ENCODE data around the gene AMH. TPM values are rescaled to one million over a fixed set of nuclear protein-coding genes. Genes with fewer than 3 reads are reported as not detected.

AMH gene
- total and polyA plus RNA-seq, 4 donors: 0.73 to 3.5 (median 1.8) TPM

GRCh38 chr19:2271234-2272103 lies 22.3 kb downstream of the AMH start:
- H3K9ac ChIP-seq (ENCODE audit: insufficient read depth in 1 of 2, low read length in 2 of 2): peak overlapping the region; percentile 37 to 38
- peaks cover 0 to 35% (median 14%) of the 10 kb centered on the region in 5 donors for H3K4me1 ChIP-seq (ENCODE audit: control insufficient read depth in 5 of 5, insufficient read depth in 5 of 5, low read length in 5 of 5)
- peak overlapping the region; percentile 99 for H3K27ac ChIP-seq (ENCODE audit: low read depth in 1 of 2, low read length in 1 of 2)
- no peaks in the 10 kb centered on the region for H3K27me3 ChIP-seq (ENCODE audit: control insufficient read depth in 3 of 3, insufficient read depth in 3 of 3, low read length in 2 of 3)
- no peak for DNase-seq
- H3K4me3 ChIP-seq: peak overlapping the region; percentile 81
- WGBS, 2 donors: 28 to 29% methylated on average over 39 to 43 of the region's 43 CpGs
- ATAC-seq (ENCODE audit: insufficient read depth, low FRiP score): no peak
- no peaks in the 10 kb centered on the region for H3K9me3 ChIP-seq (ENCODE audit: control insufficient read depth in 4 of 4, insufficient read depth in 3 of 4, low read length in 3 of 4)
- TF ChIP-seq, protein P1, sequence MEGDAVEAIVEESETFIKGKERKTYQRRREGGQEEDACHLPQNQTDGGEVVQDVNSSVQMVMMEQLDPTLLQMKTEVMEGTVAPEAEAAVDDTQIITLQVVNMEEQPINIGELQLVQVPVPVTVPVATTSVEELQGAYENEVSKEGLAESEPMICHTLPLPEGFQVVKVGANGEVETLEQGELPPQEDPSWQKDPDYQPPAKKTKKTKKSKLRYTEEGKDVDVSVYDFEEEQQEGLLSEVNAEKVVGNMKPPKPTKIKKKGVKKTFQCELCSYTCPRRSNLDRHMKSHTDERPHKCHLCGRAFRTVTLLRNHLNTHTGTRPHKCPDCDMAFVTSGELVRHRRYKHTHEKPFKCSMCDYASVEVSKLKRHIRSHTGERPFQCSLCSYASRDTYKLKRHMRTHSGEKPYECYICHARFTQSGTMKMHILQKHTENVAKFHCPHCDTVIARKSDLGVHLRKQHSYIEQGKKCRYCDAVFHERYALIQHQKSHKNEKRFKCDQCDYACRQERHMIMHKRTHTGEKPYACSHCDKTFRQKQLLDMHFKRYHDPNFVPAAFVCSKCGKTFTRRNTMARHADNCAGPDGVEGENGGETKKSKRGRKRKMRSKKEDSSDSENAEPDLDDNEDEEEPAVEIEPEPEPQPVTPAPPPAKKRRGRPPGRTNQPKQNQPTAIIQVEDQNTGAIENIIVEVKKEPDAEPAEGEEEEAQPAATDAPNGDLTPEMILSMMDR (IDR thresholded peaks at IDR 0.05; ENCODE audit: control extremely low read depth, extremely low read depth): no peak
- peaks cover 4 to 28% (median 11%) of the 10 kb centered on the region in 4 donors for H3K36me3 ChIP-seq (ENCODE audit: control insufficient read depth in 4 of 4, insufficient read depth in 4 of 4, low read length in 4 of 4)

GRCh38 chr19:2273356-2274184 lies 24.4 kb downstream of the AMH start:
- H3K4me1 ChIP-seq (ENCODE audit: control insufficient read depth in 5 of 5, insufficient read depth in 5 of 5, low read length in 5 of 5): peaks cover 0 to 35% (median 14%) of the 10 kb centered on the region in 5 donors
- TF ChIP-seq, protein P1 (IDR thresholded peaks at IDR 0.05; ENCODE audit: control extremely low read depth, extremely low read depth): peak; percentile 81
- peaks cover 4 to 31% (median 11%) of the 10 kb centered on the region in 4 donors for H3K36me3 ChIP-seq (ENCODE audit: control insufficient read depth in 4 of 4, insufficient read depth in 4 of 4, low read length in 4 of 4)
- no peak overlapping the region for H3K9ac ChIP-seq (ENCODE audit: insufficient read depth in 1 of 2, low read length in 2 of 2)
- H3K27ac ChIP-seq (ENCODE audit: low read depth in 1 of 2, low read length in 1 of 2): peak overlapping the region; percentile 76 to 92
- peak; percentile 70 to 82 (median 74) for DNase-seq
- no peak overlapping the region for H3K4me3 ChIP-seq
- WGBS, 2 donors: 14 to 15% methylated on average over 45 of the region's 45 CpGs
- H3K27me3 ChIP-seq (ENCODE audit: control insufficient read depth in 3 of 3, insufficient read depth in 3 of 3, low read length in 2 of 3): no peaks in the 10 kb centered on the region
- ATAC-seq (ENCODE audit: insufficient read depth, low FRiP score): peak; percentile 17
- no peaks in the 10 kb centered on the region for H3K9me3 ChIP-seq (ENCODE audit: control insufficient read depth in 4 of 4, insufficient read depth in 3 of 4, low read length in 3 of 4)

DNA sequence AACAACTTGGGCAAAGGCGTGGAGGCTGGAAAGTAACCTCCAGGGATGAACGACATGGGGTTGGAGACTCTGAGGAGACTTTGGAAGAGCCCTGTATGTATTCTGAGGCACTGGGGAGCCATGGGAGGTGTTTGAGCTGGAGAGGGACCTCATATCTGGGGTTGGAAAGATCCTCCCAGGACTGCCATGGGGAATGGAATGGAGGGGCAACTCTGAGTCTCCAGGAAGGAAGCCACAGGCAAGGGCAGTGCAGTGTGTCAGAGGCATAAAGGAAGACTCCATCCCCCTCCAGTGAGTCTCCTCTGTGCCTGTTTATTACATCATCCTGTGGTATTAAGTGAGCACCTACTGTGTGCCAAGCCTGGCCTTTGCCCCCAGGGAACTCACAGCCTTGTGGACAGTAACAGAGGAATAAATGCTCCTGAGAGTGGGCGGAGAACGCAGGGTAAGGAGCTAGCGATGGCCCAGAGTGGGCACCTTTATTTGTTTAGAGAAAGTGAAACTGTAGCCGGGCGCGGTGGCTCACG lies 25.1 kb downstream of the AMH start:
- 87 to 88% methylated on average over 9 of the region's 9 CpGs for WGBS, 2 donors
- no peak overlapping the region for H3K9ac ChIP-seq (ENCODE audit: insufficient read depth in 1 of 2, low read length in 2 of 2)
- TF ChIP-seq, protein P1 (IDR thresholded peaks at IDR 0.05; ENCODE audit: control extremely low read depth, extremely low read depth): no peak
- DNase-seq (no peak), ATAC-seq (ENCODE audit: insufficient read depth, low FRiP score) (no peak)
- H3K36me3 ChIP-seq (ENCODE audit: control insufficient read depth in 4 of 4, insufficient read depth in 4 of 4, low read length in 4 of 4): peaks cover 4 to 31% (median 11%) of the 10 kb centered on the region in 4 donors
- H3K4me3 ChIP-seq: no peak overlapping the region
- no peaks in the 10 kb centered on the region for H3K27me3 ChIP-seq (ENCODE audit: control insufficient read depth in 3 of 3, insufficient read depth in 3 of 3, low read length in 2 of 3)
- peak overlapping the region; percentile 24 to 92 for H3K27ac ChIP-seq (ENCODE audit: low read depth in 1 of 2, low read length in 1 of 2)
- no peaks in the 10 kb centered on the region for H3K9me3 ChIP-seq (ENCODE audit: control insufficient read depth in 4 of 4, insufficient read depth in 3 of 4, low read length in 3 of 4)
- peaks cover 0 to 35% (median 14%) of the 10 kb centered on the region in 5 donors for H3K4me1 ChIP-seq (ENCODE audit: control insufficient read depth in 5 of 5, insufficient read depth in 5 of 5, low read length in 5 of 5)

Measured in lung (tissue), 12 donors.